D721Med (cell line): Measurements from ENCODE around the gene HOXA3.

Experiments used
- DNase-seq: peaks from one replicate; pipeline ENCODE4 v3.0.0; 2011; ENCODE audit warnings: low spot score; ENCODE audit not compliant: insufficient read length
- FAIRE-seq: peaks from 2 replicates; lab custom pipeline; 2011; peaks lifted over from hg19 to GRCh38; lab: Jason Lieb, UNC
- TF ChIP-seq, protein P1 (sequence below): IDR thresholded peaks from 2 replicates; pipeline ENCODE4 v1.5.1; 2012; ENCODE audit warnings: mild to moderate bottlenecking, control low read depth; ENCODE audit not compliant: insufficient read depth; ENCODE audit errors: missing control alignments

Gene HOXA3

DNA sequence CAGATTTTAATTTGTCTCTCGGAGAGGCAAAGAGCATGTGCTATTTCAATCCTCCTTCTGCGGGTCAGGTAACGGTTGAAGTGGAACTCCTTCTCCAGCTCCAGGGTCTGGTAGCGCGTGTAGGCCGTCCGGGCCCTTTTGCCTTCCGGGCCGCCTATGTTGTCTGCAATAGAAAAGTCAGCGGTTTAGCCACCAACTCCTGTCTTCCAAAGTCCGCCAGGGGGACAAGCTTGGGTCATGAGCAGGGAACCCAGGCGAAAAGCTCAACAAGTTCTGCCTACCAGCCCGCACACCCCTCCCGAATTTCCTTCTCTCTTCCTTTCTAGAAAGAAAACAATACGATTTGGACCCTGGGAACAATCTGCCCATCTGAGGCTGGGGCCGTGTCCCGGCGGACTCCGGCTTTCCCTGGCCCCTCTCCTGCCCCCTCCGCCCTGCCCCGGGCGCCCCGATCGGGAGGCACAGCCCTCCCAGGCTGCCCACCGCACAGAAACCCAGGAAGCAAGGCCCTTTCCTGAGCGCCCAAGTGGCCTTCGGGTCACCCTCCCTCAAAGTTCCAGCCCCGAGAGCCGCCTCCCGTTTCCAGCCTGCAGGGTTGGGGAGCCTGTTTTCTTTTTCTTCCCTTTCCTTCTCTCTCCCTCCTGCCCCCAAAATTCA lies 10.3 kb downstream of the HOXA3 start:
- DNase-seq (no peak), FAIRE-seq (no peak)
- TF ChIP-seq, protein P1, sequence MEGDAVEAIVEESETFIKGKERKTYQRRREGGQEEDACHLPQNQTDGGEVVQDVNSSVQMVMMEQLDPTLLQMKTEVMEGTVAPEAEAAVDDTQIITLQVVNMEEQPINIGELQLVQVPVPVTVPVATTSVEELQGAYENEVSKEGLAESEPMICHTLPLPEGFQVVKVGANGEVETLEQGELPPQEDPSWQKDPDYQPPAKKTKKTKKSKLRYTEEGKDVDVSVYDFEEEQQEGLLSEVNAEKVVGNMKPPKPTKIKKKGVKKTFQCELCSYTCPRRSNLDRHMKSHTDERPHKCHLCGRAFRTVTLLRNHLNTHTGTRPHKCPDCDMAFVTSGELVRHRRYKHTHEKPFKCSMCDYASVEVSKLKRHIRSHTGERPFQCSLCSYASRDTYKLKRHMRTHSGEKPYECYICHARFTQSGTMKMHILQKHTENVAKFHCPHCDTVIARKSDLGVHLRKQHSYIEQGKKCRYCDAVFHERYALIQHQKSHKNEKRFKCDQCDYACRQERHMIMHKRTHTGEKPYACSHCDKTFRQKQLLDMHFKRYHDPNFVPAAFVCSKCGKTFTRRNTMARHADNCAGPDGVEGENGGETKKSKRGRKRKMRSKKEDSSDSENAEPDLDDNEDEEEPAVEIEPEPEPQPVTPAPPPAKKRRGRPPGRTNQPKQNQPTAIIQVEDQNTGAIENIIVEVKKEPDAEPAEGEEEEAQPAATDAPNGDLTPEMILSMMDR, result no peak

DNA sequence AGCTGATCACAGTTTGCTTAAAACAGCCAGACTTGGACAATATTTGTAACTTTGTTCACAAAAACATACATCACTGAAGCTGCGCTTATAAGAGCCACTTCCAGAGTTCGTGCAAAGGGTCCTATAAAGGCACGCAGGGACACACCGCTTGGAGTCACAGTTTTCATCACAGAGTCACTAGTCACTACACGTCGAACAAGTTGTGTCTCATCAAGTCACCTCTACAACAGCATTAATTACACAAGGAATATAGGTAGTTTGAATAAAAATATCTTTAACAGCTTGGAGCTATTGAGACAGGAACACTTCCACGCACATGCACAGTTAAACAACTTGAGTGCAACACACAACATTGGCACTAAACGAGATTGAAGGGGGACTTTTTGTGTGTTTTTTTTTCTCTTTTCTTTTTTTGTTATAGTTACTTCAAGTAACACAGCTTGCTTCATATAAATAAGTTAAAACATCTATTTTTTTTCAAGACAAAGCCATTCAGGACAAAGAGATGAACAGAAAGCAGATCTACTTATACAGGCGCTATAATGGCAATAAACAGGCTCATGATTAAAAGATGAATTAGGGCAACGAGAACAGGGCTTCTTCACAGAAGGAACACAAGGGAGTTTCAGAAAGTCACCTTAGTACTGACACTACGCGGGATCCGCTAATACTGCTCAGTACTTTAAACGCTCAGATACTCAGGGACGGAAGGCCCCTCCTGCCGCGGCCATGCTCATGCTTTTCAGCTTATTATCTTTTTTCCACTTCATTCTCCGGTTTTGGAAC lies 11.1 kb downstream of the HOXA3 start:
- TF ChIP-seq, protein P1, result no peak
- FAIRE-seq, result no peak

DNA sequence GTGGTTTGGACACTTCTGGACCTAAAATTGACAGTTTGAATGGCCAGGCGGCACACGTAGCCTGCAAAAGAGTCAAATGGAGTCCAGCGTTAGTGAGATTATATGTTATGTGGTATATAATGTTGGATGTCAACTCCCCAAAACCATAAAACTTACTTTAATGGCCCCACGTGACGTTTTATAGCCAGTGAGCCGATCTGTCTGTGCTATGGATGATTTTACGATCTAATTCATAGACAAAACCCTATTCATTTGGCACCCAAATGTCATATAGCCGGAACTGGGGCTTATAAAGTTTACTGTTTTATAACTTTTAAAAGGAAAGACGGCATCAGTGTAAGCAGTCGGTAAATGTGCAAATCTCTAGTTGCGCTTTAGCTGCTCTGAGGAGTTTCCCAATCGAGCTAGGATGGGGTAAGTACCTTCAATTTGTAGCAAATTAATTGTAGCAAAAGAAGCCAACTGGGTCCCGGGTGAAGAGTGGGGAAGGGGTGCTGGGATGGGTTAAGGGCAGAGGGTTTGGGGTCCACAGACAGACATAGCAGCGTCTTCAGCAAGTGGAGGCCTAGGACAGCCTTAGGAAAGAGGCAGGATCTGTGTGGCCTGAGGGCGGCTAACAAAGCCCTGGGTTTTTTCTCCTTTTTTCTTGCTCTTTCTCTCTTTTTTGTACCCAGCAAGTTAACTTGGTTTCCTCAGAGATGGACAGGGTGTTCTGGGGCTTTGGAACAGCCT lies 12.1 kb downstream of the HOXA3 start:
- DNase-seq, result no peak
- no peak for FAIRE-seq
- TF ChIP-seq, protein P1, result no peak

More for the DNA sequence above, 11.1 kb downstream of the HOXA3 start:
- DNase-seq, result no peak

DNA sequence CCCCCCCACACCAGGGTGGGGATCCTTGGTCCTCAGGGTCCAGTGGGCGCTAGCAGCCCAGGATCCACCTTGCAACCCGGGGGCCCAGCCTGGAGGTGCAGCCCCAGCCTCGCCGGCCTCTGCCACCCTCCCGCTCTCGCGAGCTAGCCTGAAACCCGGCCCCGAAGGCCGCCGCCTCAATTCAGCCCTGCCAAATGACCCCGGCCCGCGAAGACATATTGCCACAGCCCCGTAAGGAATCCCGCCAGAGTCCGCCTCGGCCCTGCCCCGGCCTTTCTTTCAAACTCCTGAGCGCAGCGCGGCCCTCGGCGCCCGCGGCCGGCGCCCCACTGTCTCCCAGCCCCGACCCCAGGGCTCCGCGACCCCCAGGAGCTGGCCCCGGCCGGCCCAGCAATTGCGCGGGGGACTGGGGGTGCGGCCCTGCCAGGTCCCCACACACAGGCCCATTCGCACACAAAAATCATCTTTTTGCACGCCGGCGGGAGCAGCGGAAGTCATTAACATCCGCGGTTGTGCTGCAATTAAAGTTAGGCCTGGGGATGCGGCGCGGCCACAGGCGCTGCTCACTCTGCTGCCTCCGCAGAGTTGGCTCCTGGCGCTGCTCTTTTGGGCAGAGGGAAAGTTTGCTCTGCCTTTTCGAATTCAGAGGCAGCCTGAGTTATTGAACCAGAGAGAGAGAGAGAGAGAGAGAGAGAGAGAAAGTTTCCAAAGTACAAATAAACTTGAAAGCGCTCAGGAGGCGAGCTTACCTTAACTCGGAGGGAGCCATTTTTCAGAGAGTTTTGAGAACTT lies 12.9 kb downstream of the HOXA3 start:
- DNase-seq, result no peak
- FAIRE-seq, result no peak

DNA sequence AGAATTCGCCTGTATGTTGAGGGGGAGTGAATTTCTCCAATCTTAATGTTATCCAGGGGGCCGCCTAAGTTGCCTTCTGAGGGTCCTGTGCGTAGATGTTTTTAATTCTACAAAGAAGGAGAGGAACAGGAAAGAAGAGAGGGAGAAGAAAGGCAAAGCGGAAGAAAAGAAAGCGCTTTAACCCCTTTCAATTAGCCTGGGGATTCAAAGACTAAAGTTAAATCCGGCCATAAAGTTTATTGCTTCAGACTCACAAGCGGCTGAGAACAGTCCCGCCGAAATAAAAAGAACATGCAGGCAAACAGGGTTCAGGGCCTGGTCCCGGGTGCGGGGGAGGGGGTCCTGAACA lies 13.4 kb downstream of the HOXA3 start:
- no peak for FAIRE-seq
- TF ChIP-seq, protein P1, result no peak

More for the DNA sequence above, 12.9 kb downstream of the HOXA3 start:
- TF ChIP-seq, protein P1, result no peak

DNA sequence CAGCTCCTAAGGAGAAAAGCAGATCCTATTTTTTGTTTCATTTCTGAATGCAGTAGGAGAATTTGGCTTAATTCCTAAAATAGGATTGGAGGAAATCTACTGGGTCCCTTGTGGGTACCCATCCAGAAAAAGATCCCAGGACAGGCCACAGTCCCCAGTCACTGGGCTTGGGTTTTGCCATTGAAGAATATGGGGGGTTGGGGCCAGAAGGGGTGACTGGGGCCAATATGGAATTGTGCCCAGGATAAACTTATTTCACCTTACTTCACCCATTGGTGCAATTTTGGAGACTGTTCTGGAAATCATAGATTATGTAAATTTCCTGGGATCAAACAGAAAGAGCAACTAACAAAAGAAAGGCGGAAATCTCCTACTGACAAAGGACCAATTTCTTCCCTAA lies 13.9 kb downstream of the HOXA3 start:
- no peak for FAIRE-seq
- TF ChIP-seq, protein P1, result no peak
- DNase-seq, result no peak

More for the DNA sequence above, 13.4 kb downstream of the HOXA3 start:
- DNase-seq, result no peak
